ENCODE measurements around the gene CALML4.
"Not testable (repeated sequence)": the region's sequence is repeated elsewhere in the genome, so short reads cannot be mapped to it uniquely, and the experiment has no call there.

Gene CALML4

DNA sequence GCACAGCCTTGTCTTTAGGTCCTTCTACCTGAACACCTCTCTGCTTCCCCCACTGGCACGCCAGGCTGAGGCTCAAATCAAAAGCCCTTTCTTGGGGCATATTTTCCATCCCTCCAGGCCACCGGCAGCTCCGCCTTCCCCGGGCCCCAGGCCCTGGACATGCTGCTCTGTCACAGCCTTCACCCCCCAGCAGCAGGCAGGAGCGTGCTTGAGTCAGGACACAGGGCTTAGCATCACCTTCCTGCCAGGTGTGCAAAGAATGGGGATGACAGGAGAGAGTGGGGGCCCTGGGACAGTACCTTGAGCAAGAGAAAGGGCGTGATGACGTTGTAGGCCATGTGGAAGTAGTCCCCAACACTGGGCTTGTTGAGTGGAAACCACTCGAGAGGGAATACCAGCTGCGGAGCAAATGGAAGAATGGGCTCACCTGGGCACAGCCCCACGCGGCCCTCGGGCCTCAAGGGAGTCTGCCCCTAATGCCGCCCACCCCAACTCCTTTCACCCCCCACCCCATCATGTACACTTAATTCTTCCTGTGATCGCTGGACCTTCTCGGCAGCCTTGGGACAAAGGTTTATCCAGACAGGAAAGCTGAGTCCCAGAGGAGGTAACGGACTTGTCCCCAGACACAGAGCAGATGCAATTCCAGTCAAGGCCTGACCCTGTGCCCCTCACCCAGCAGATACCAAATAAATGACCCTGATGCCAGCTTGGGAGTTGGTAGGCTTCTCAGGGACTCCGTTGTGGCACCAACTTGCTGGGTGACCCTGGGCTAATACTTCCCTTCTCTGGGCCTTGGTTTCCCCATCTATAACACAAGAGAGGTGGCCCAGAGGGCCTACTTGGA, 9.1 kb upstream of the CALML4 start:
- H3K27me3 ChIP-seq (ENCODE audit: insufficient read depth, poor library complexity, severe bottlenecking): no peaks in the 10 kb centered on the region
- H3K27ac ChIP-seq (replicated peaks): 0 out of 2 replicates have a peak overlapping the region, but pooled peaks have one; percentile 0
- no peak overlapping the region for H3K4me3 ChIP-seq (replicated peaks; ENCODE audit: insufficient read depth, low read length)
- no peak for TF ChIP-seq POLR2AphosphoS5 (IDR thresholded peaks at IDR 0.05; ENCODE audit: low read depth)
- TF ChIP-seq, protein P1, sequence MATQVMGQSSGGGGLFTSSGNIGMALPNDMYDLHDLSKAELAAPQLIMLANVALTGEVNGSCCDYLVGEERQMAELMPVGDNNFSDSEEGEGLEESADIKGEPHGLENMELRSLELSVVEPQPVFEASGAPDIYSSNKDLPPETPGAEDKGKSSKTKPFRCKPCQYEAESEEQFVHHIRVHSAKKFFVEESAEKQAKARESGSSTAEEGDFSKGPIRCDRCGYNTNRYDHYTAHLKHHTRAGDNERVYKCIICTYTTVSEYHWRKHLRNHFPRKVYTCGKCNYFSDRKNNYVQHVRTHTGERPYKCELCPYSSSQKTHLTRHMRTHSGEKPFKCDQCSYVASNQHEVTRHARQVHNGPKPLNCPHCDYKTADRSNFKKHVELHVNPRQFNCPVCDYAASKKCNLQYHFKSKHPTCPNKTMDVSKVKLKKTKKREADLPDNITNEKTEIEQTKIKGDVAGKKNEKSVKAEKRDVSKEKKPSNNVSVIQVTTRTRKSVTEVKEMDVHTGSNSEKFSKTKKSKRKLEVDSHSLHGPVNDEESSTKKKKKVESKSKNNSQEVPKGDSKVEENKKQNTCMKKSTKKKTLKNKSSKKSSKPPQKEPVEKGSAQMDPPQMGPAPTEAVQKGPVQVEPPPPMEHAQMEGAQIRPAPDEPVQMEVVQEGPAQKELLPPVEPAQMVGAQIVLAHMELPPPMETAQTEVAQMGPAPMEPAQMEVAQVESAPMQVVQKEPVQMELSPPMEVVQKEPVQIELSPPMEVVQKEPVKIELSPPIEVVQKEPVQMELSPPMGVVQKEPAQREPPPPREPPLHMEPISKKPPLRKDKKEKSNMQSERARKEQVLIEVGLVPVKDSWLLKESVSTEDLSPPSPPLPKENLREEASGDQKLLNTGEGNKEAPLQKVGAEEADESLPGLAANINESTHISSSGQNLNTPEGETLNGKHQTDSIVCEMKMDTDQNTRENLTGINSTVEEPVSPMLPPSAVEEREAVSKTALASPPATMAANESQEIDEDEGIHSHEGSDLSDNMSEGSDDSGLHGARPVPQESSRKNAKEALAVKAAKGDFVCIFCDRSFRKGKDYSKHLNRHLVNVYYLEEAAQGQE (IDR thresholded peaks at IDR 0.05; ENCODE audit: insufficient replicate concordance, low read depth): no peak
- TF ChIP-seq, protein P2, sequence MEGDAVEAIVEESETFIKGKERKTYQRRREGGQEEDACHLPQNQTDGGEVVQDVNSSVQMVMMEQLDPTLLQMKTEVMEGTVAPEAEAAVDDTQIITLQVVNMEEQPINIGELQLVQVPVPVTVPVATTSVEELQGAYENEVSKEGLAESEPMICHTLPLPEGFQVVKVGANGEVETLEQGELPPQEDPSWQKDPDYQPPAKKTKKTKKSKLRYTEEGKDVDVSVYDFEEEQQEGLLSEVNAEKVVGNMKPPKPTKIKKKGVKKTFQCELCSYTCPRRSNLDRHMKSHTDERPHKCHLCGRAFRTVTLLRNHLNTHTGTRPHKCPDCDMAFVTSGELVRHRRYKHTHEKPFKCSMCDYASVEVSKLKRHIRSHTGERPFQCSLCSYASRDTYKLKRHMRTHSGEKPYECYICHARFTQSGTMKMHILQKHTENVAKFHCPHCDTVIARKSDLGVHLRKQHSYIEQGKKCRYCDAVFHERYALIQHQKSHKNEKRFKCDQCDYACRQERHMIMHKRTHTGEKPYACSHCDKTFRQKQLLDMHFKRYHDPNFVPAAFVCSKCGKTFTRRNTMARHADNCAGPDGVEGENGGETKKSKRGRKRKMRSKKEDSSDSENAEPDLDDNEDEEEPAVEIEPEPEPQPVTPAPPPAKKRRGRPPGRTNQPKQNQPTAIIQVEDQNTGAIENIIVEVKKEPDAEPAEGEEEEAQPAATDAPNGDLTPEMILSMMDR (IDR thresholded peaks at IDR 0.05; ENCODE audit: insufficient read depth, low read length): no peak
- TF ChIP-seq SPI1 (IDR thresholded peaks at IDR 0.05; ENCODE audit: borderline replicate concordance, low read depth): no peak
- no peak for TF ChIP-seq GABPA (IDR thresholded peaks at IDR 0.05; ENCODE audit: low read depth)
- DNase-seq (ENCODE audit: low read depth in 1 of 2, low spot score in 1 of 2): no peak

DNA sequence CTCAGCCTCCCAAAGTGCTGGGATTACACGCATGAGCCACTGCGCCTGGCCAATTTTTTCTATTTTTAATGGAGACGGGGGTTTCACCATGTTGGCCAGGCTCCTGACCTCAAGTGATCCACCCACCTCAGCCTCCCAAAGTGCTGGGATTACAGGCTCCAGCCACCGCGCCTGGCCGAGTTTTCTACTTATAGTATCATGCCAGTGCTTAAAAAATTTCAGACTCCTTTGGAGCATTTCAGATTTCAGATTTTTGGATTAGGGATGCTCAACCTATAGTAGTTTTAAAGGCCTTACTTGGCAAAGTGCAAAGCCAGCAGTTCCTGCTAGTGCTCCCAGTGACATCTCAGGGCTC, 8.3 kb upstream of the CALML4 start:
- DNase-seq (ENCODE audit: low read depth in 1 of 2, low spot score in 1 of 2); H3K27me3 ChIP-seq (ENCODE audit: insufficient read depth, poor library complexity, severe bottlenecking); H3K27ac ChIP-seq (replicated peaks); H3K4me3 ChIP-seq (replicated peaks; ENCODE audit: insufficient read depth, low read length): not testable (repeated sequence)

DNA sequence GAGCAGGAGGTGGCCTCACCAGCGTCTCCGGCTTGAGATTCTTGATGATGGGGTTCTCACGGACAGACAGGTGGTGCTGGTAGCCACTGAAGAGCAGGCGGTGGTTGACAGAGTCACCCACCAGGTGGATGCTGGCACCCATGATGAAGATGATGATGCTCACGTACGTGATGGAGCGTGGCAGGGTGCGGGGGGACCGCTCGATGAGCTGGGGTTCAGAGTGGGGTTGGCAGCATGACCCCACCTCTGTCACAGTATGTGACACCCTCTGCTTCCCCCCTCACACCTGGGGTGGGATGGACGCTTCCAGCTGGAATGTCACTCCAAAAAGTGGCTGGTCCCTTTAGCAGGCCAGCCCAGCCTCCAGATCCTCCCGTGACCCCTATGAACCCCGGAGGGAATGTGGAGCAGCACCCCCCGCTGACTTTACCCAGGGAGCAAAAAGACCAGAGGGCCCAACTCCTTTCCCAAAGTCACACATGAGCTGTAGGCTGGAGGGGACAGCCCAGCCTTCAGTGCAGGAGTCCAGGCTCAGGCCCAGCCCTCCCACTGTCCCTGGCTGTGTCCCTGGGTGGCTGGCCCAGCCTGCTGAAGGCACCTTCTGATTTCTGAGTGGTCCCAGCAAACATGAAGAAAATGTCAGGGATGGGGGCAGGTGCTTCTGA, 6.7 kb upstream of the CALML4 start:
- no peak for TF ChIP-seq GABPA (IDR thresholded peaks at IDR 0.05; ENCODE audit: low read depth)
- TF ChIP-seq SPI1 (IDR thresholded peaks at IDR 0.05; ENCODE audit: borderline replicate concordance, low read depth): no peak
- TF ChIP-seq, protein P1 (IDR thresholded peaks at IDR 0.05; ENCODE audit: insufficient replicate concordance, low read depth): no peak
- TF ChIP-seq POLR2AphosphoS5 (IDR thresholded peaks at IDR 0.05; ENCODE audit: low read depth): 0 out of 2 replicates have a peak, but pooled peaks have one; percentile 22
- no peak overlapping the region for H3K4me3 ChIP-seq (replicated peaks; ENCODE audit: insufficient read depth, low read length)
- no peak for DNase-seq (ENCODE audit: low read depth in 1 of 2, low spot score in 1 of 2)
- no peaks in the 10 kb centered on the region for H3K27me3 ChIP-seq (ENCODE audit: insufficient read depth, poor library complexity, severe bottlenecking)
- H3K27ac ChIP-seq (replicated peaks): no peak overlapping the region

DNA sequence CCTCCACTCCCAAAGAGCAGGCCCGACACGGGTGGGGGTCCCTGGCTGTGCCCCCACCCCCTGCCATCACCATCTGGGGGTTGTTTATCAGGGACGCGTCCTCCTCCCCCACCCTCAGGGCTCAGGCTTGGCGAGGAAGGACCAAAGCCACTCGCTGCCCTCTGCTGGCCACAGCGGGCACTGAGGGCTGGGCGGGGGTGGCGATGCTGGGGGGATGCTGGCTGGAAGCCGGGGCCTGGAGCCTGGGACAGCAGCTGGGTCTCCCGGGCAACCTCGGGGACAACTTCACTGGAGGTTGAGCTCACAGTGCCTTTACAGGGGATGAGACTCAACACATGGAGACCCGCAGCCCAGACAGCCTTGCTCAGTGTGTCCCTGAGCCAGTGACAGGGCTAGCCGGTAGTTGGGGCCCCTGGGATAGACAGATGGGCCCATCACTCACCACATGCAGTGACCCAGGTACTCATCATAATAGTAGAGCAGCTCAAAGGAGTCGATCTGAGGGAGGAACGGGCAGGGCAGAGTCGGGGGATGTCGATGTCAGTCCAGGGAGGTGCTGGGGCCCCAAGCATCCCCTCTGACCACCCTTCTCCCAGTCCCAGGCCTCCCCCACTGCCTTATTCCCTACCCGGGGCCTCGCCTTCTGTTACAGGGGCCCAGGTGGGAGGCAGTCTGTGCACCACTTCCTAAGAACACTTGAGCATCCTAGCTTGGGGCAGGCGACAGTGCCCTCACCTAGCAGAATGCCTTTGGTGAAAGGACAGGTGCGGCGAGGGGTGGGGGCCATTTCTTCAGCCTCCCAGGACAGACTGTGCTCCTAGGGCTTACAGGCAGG, 5.9 kb upstream of the CALML4 start:
- Histone ChIP-seq H3K4me3 (replicated peaks; ENCODE audit: insufficient read depth, low read length) (no peak overlapping the region), H3K27ac (replicated peaks) (no peak overlapping the region), H3K27me3 (ENCODE audit: insufficient read depth, poor library complexity, severe bottlenecking) (no peaks in the 10 kb centered on the region)
- peak in 1 of 2 experiments; percentile 43 for DNase-seq (ENCODE audit: low read depth in 1 of 2, low spot score in 1 of 2)
- TF ChIP-seq, protein P2 (IDR thresholded peaks at IDR 0.05; ENCODE audit: insufficient read depth, low read length): peak; percentile 39
- no peak for TF ChIP-seq SPI1 (IDR thresholded peaks at IDR 0.05; ENCODE audit: borderline replicate concordance, low read depth)

Data from HL-60 (cell line).